Occipital lobe (tissue), 2 donors: ENCODE results near the gene NUDT21. TPM values are rescaled to one million over a fixed set of nuclear protein-coding genes. Genes with fewer than 3 reads are reported as not detected.
"Not testable (repeated sequence)": the region's sequence is repeated elsewhere in the genome, so short reads cannot be mapped to it uniquely, and the experiment has no call there.

Source experiments
- DNase-seq: peaks from one replicate; lab custom pipeline; 2025; lab: John Stamatoyannopoulos, UW
- total RNA-seq: library from RNA; depleted of rRNA; stranded (reverse); fragments of >200 nt; gene quantifications from one replicate; pipeline ENCODE4 v1.2.3, GENCODE V29; 2014

NUDT21 gene
- 287 TPM for total RNA-seq

DNA sequence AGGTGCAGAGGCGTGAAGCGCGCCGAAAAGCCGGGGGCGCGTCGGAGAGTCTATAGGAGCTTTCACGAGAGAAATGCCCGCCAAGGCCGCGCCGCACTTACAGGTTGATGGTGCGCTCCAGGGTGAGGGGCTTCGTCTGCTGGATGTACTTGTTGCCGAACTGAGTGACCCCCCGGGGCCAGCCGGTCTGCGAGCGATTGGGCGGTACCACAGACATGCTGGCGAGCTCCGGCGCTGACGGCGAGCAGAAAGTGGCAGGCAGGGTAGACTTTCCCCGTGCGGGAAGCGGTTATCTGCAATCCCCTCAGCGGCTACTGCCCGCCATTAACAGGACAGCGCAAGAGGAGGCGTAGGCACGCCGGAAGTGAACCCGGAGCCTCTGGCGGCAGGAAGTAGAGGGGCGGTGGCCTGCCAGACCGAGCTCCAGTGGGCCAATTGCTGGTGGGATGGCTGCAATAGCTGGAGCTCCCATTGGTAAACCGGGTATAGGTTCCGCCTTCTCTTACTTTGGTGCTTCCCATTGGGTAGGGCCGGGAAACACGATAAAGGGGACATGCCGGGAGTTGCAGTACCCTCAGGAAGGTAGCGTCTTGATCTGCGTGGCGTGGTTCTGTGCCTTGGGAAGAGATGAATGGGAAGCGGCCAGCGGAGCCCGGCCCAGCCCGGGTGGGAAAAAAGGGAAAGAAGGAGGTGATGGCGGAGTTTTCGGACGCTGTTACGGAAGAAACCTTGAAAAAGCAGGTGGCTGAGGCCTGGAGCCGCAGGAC, at the start of gene NUDT21, which contains the start of gene OGFOD1:
Gene NUDT21 (minus strand): TSS at position 347 of the 767 bp plus-strand sequence. CDS start 130 bp downstream, at position 217.
Gene OGFOD1 (plus strand): TSS at position 569 of the 767 bp plus-strand sequence. CDS start 59 bp downstream, at position 628.
- DNase-seq, result peak; percentile 98

DNA sequence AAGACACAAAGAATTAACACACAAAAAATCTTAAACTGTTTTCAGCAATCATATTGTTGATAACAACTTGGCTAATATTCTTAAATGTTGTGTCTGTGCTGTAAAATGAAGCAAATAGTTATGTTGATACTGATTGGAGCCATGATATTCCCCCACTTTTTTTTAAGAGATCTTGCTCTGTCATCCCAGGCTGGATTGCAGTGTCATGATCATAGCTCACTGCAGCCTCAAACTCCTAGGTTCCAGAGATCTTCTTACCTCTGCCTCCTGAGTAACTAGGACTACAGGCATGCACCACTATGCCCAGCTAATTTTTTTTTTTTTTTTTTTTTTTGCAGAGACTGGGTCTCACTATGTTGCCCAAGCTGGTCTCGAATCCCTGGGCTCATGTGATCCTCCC, 42.7 kb upstream of the NUDT21 start:
- no peak for DNase-seq

DNA sequence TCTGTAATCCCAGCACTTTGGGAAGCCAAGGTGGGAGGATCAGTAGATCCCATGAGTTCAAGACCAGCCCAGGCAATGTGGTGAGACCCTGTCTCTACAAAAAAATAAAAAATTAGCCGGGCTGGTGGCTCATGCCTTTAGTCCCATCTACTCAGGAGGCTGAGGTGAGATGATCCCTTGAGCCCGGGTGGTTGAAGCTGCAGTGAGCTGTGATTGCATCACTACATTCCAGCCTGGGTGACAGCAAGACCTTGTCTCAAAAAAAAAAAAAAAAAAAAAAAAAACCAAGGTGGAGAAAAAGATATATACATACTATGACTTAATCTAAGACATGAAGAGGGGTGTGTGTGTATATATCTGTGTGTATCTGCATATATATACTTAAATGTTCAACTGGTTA, 42.0 kb upstream of the NUDT21 start:
- DNase-seq, result no peak

DNA sequence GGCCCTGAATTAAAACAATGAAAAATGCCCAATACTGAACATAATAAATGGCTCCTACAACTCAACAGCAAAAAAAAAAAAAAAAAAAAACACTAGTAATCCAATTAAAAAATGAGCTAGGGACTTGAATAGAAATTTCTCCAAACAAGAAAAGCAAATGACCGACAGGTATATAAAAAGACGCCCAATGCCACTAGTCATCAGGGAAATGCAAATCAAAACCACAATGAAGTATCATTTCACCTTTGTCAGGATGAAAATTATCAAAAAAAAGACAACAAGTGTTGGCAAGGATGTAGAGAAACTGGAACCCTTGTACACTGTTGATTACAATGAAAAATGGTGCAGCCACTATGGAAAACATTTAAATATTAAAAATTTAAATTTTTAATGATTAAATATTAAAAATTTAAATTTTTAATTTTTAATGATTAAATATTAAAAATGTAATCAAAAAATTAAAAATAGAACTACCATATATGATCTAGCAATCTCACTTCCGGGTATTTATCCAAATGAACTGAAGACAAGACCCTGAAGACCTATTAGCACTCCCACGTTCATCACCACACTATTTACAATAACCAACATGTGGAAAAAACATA, 40.6 kb upstream of the NUDT21 start:
- DNase-seq, result no peak

- DNase-seq, result not testable (repeated sequence)
Measured at GRCh38 chr16:56488868-56489267, 37.7 kb upstream of the NUDT21 start.

- DNase-seq, result no peak
Measured at GRCh38 chr16:56488035-56488434, 36.9 kb upstream of the NUDT21 start.

DNA sequence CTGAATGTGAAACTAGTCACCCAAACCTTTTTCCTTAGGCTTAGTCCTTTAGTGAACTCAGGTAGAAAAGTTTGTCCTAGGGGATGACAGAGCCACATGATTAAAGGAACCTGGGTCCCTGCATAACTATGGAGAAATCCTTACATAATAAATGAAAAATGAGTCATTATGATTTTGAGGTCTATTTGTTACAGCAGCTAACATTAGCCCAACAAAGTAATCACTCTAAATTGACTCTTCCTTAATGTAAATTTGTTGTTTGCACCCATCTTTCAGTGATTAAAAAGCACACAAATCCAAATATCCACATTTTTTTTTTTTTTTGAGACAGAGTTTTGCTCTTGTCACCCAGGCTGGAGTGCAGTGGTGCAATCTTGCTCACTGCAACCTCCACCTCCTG, 32.3 kb upstream of the NUDT21 start:
- DNase-seq, result no peak

DNA sequence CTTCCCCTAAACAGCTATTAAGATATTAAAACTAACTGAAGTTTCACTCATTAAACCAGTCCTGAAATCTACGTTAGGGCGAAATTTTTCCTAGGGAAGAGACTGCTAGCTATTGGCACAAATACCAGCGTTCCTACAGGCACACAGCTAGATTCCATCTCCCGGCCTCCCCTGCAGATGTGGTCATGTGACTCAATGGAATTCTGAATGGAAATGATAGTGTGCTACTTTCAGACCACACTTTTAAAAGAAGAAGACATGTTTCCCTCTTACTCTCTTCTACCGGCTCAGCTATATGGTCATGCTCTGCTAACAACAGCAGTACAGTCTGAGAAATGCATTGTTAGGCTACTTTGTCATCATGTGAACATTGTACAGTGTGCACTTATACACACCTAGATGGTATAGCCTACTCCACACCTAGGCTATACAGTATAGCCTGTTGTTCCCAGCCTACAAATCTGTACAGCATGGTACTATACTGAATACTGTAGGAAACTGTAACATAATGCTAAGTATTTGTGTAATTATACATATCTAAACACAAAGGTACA, 31.6 kb upstream of the NUDT21 start:
- no peak for DNase-seq

GRCh38 chr16:56481468-56482122, 30.5 kb upstream of the NUDT21 start:
- no peak for DNase-seq

GRCh38 chr16:56480776-56481467, 29.8 kb upstream of the NUDT21 start:
- DNase-seq, result no peak

DNA sequence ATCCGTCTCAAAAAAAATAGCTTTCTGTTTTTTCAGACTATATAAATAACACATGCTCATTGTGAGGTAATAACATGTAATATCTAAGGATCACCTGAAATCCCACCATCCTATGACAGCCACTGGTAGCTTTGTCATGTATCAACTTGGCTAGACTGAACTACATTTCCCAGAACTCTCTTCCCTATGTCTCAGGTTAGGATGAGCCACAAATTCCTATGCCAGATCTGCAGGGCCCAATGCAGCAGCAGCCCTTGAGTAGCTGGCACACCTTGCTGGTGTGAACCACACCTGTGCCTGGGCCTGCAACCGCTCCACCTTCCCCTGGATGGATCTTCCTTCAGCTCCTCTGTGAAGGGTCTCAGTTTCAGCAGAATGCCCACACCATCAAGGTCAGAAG, 28.3 kb upstream of the NUDT21 start:
- no peak for DNase-seq

DNA sequence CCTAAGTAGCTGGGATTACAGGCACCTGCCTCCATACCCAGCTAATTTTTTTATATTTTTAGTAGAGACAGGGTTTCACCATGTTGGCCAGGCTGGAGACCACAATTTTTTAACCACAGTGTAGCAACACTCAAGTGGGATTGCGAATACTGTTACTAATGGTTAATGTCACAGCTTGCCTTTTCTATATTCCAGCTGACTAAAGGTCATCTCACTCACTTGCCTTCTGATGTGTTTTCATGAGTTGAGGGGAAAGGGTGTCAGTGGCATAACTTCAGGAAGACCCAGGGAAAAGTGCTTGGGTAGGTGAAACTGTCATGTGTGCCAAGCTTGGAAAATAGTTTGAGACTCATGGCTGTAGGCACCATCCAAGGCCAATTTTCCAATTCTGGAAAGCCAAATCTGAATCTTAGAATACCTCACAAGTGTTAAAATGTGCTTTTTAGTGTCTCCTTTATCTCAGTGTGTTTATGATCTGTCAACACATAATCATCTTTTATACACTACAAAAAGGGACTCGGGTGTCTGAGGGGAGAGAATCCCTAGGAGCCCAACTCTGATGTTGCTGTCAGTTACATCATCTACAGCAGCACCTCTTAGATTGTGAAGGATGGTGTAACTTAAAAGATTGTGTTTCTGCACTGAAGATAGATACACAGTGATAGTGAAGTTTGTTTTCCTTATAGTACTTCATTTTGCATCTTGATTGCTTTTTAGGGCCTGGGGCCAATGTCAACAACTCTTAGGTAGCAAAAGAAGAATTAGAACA, 27.3 kb upstream of the NUDT21 start:
- DNase-seq, result no peak

- DNase-seq, result no peak
Measured at GRCh38 chr16:56477096-56477878, 26.2 kb upstream of the NUDT21 start.

GRCh38 chr16:56475201-56475600, 24.1 kb upstream of the NUDT21 start:
- DNase-seq, result no peak

DNA sequence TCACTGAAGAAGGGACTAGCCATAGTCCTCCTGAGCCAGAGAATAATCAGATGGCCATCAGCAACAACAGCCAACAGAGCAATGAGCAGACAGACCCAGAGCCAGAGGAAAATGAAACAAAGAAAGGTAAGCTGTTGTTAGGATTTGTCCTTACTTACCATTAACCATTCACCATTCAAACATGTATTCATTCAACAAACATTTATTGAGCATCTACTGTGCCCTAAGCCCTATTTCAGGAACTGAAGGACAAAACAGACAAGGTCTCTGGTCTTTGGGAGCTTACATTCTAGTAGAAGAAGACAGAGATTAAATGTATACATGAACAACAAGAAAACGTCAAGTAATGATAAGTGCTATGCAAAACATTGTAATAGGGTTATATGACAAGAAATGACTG, 19.5 kb upstream of the NUDT21 start:
- no peak for DNase-seq

DNA sequence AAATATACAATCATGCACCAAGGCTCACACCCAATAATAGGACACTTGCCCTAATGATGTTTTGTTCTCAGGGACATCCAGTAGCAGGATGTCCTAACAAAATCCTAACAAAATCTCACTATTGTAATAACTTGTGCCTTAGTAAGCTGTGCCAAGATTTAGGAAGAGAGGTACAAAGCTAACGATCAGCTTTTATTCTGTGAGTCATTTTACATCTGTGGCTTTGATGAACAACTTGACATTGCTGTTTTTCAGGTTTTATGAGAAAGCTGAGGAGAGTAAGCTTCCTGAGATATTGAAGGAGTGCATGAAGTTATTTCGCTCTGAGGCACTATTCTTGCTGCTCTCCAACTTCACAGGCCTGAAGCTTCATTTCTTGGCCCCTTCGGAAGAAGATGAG, 19.1 kb upstream of the NUDT21 start:
- DNase-seq, result no peak

DNA sequence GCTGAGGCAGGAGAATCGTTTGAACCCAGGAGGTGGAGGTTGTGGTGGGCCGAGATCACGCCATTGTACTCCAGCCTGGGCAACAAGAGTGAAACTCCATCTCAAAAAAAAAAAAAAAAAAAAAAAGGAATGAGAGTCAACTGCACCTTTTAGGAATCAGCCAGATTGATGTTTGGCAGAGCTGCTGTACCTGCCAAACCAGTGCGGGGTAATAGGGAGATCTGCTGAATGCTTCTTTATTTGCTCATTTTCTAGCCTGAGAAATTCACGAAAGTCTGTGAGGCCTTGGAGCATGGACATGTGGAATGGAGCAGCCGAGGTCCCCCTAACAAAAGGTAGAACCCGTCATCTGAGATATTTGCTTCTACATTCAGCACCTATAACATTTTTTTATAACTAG, 18.6 kb upstream of the NUDT21 start:
- no peak for DNase-seq

DNA sequence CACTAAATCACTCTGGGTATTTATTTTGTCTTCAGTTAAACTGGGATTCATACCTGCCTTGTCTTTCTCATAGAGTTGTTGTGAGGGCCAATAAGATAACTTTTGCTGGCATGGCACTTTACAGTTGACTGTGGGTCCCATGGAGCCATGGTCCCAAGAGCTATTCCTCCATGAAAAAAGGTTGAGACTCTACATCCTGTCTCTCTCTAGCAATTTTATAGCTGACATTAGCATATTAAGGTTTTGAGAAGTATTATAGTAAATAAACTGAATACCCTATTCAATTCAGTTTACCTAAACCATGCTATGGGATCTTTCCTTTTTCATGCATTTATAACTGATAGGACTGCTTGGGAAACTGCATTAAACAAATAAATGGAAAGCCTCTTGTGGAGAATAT, 17.7 kb upstream of the NUDT21 start:
- no peak for DNase-seq

DNA sequence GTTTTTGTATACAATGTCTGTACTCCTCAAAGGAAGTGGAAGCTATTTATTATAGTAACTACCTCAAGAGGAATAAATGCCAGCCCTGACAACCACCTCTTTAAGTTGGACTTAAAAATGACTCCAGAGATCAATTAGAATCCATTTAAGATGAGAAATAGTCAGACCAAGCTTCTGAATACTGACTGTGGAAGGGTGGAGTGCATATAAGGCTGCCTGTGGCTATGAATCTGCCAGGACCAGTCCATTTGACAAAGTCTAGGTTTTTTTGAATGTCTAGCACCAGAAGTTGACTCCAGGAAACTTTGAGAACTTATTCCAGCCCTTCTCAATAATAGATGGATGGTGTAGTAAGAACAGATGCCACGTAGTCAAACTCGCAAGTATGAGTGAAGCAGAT, 15.2 kb upstream of the NUDT21 start:
- DNase-seq, result no peak

DNA sequence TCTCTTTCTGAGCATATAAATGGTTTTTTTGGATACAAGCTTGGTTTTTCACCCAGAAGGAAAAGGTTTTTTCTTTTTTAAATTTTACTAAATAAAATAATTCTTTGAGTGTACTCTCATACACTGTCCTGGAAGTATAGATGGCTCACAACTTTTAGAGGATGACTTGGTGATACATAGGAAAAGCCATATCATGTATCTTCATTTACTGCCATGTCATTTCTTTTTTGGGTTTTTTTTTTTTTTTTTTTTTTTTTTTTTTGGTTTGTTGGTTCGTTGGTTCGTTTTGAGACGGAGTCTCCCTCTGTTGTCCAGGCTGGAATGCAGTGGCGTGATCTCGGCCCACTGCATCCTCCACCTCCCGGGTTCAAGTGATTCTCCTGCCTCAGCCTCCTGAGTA, 12.0 kb upstream of the NUDT21 start:
- DNase-seq, result no peak
